H1 (cell line): ENCODE results near the gene RASEF. TPM values are rescaled to one million over a fixed set of nuclear protein-coding genes. Genes with fewer than 3 reads are reported as not detected.

Experiments
- GABPA ChIP-seq: IDR thresholded peaks from 2 replicates; pipeline ENCODE4 v1.6.1; 2011; ENCODE audit warnings: mild to moderate bottlenecking, low read length, moderate library complexity, borderline replicate concordance; ENCODE audit not compliant: insufficient read depth
- HDAC2 ChIP-seq, 2 experiments: fragments of 300-600 bp in 1 of 2; sonication (generic) in 1 of 2; IDR thresholded peaks; 2 replicates each; pipeline ENCODE4 v1.6.1; 2011 to 2012; ENCODE audit warnings: low read depth in 2 of 2, low read length in 2 of 2, mild to moderate bottlenecking in 2 of 2, moderate library complexity in 2 of 2, borderline replicate concordance in 1 of 2, inconsistent platforms in 1 of 2
- SP1 ChIP-seq: IDR thresholded peaks from 2 replicates; pipeline ENCODE4 v1.6.1; 2011; ENCODE audit warnings: low read depth, low read length
- YY1 ChIP-seq: IDR thresholded peaks from 2 replicates; pipeline ENCODE4 v1.6.1; 2011; ENCODE audit warnings: low read depth, mild to moderate bottlenecking, low read length
- polyA plus RNA-seq, 7 experiments: library from polyadenylated mRNA; depleted of rRNA in 3 of 7; stranded (reverse) in 5 of 7; unstranded in 2 of 7; fragments of >200 nt in 5 of 7; fragments of 200-250 nt in 2 of 7; gene quantifications; 1 replicate in 5 of 7; 2 replicates in 1 of 7; 4 replicates in 1 of 7; pipeline versions ENCODE4 v1.2.1 to v1.2.3, GENCODE V29; 2011 to 2013; ENCODE audit warnings: missing spikeins in 2 of 7, mixed read lengths in 2 of 7
- total RNA-seq: library from RNA; stranded (reverse); fragmentation: NEBNext Ultra II Directional; extraction: Animal tissue kit (Norgen Biotek cat#: 25700); gene quantifications from 2 replicates; pipeline ENCODE4 v1.2.1, GENCODE V29; 2021
- TF ChIP-seq, protein P1 (sequence below): fragments of 300-600 bp; sonication (generic); IDR thresholded peaks from 2 replicates; pipeline ENCODE4 v1.7.1; 2012; ENCODE audit warnings: low read length, moderate library complexity, mild to moderate bottlenecking, inconsistent platforms; ENCODE audit not compliant: insufficient replicate concordance

Gene RASEF
- total and polyA plus RNA-seq, 2 of the 8 experiments (the other 6 are each of a cell fraction or from before 2014, with no cell fraction given): 1.1 to 4.6 TPM

DNA sequence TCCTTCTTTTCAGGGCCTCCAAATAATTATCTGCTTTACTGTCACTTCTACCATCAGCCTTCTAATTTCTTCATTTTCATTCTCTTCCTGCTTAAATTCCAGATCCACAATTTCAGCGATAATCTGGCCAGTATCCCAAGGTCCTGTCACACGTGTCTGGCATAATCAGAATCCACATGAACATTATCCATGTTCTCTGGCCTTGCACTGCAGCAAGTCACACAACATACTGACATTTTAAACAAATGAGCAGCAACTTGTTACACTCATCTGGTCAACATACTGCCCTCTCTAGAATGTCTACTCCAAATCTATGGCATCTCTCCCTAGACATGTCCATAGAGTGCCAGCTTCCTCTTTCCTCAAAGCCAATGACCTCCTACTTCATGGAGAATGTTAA, 43.8 kb upstream of the RASEF start (continued):
- TF ChIP-seq, protein P1, sequence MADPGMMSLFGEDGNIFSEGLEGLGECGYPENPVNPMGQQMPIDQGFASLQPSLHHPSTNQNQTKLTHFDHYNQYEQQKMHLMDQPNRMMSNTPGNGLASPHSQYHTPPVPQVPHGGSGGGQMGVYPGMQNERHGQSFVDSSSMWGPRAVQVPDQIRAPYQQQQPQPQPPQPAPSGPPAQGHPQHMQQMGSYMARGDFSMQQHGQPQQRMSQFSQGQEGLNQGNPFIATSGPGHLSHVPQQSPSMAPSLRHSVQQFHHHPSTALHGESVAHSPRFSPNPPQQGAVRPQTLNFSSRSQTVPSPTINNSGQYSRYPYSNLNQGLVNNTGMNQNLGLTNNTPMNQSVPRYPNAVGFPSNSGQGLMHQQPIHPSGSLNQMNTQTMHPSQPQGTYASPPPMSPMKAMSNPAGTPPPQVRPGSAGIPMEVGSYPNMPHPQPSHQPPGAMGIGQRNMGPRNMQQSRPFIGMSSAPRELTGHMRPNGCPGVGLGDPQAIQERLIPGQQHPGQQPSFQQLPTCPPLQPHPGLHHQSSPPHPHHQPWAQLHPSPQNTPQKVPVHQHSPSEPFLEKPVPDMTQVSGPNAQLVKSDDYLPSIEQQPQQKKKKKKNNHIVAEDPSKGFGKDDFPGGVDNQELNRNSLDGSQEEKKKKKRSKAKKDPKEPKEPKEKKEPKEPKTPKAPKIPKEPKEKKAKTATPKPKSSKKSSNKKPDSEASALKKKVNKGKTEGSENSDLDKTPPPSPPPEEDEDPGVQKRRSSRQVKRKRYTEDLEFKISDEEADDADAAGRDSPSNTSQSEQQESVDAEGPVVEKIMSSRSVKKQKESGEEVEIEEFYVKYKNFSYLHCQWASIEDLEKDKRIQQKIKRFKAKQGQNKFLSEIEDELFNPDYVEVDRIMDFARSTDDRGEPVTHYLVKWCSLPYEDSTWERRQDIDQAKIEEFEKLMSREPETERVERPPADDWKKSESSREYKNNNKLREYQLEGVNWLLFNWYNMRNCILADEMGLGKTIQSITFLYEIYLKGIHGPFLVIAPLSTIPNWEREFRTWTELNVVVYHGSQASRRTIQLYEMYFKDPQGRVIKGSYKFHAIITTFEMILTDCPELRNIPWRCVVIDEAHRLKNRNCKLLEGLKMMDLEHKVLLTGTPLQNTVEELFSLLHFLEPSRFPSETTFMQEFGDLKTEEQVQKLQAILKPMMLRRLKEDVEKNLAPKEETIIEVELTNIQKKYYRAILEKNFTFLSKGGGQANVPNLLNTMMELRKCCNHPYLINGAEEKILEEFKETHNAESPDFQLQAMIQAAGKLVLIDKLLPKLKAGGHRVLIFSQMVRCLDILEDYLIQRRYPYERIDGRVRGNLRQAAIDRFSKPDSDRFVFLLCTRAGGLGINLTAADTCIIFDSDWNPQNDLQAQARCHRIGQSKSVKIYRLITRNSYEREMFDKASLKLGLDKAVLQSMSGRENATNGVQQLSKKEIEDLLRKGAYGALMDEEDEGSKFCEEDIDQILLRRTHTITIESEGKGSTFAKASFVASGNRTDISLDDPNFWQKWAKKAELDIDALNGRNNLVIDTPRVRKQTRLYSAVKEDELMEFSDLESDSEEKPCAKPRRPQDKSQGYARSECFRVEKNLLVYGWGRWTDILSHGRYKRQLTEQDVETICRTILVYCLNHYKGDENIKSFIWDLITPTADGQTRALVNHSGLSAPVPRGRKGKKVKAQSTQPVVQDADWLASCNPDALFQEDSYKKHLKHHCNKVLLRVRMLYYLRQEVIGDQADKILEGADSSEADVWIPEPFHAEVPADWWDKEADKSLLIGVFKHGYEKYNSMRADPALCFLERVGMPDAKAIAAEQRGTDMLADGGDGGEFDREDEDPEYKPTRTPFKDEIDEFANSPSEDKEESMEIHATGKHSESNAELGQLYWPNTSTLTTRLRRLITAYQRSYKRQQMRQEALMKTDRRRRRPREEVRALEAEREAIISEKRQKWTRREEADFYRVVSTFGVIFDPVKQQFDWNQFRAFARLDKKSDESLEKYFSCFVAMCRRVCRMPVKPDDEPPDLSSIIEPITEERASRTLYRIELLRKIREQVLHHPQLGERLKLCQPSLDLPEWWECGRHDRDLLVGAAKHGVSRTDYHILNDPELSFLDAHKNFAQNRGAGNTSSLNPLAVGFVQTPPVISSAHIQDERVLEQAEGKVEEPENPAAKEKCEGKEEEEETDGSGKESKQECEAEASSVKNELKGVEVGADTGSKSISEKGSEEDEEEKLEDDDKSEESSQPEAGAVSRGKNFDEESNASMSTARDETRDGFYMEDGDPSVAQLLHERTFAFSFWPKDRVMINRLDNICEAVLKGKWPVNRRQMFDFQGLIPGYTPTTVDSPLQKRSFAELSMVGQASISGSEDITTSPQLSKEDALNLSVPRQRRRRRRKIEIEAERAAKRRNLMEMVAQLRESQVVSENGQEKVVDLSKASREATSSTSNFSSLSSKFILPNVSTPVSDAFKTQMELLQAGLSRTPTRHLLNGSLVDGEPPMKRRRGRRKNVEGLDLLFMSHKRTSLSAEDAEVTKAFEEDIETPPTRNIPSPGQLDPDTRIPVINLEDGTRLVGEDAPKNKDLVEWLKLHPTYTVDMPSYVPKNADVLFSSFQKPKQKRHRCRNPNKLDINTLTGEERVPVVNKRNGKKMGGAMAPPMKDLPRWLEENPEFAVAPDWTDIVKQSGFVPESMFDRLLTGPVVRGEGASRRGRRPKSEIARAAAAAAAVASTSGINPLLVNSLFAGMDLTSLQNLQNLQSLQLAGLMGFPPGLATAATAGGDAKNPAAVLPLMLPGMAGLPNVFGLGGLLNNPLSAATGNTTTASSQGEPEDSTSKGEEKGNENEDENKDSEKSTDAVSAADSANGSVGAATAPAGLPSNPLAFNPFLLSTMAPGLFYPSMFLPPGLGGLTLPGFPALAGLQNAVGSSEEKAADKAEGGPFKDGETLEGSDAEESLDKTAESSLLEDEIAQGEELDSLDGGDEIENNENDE: no peak
- no peak for TF ChIP-seq GABPA
- TF ChIP-seq HDAC2 (IDR thresholded peaks at IDR 0.05; ENCODE audit: borderline replicate concordance in 1 of 2, low read depth in 2 of 2, low read length in 2 of 2): no peak
- no peak for TF ChIP-seq SP1
- TF ChIP-seq YY1: no peak
